HG03064 (cell line): ENCODE results near the gene UNCX.
"Not testable (repeated sequence)": the region's sequence is repeated elsewhere in the genome, so short reads cannot be mapped to it uniquely, and the experiment has no call there.

ENCODE experiments used
- ATAC-seq: cut with Tn5 transposase; IDR thresholded peaks from one replicate; pipeline ENCODE4 v1.9.1; 2021; ENCODE audit warnings: low read depth; ENCODE audit not compliant: unreplicated experiment

Gene UNCX

GRCh38 chr7:1255080-1255816 is 22.6 kb downstream of the UNCX start:
- ATAC-seq, result no peak

GRCh38 chr7:1255817-1256340 is 23.2 kb downstream of the UNCX start:
- no peak for ATAC-seq

- ATAC-seq, result no peak
Measured at GRCh38 chr7:1256621-1257020, 23.9 kb downstream of the UNCX start.

- ATAC-seq, result no peak
Measured at GRCh38 chr7:1257221-1257620, 24.5 kb downstream of the UNCX start.

- no peak for ATAC-seq
Measured at GRCh38 chr7:1257863-1258262, 25.2 kb downstream of the UNCX start.

GRCh38 chr7:1259621-1260243 is 27.1 kb downstream of the UNCX start:
- no peak for ATAC-seq

- no peak for ATAC-seq
Measured at GRCh38 chr7:1260244-1260635, 27.6 kb downstream of the UNCX start.

GRCh38 chr7:1261036-1261435 is 28.4 kb downstream of the UNCX start:
- ATAC-seq, result not testable (repeated sequence)

- ATAC-seq, result no peak
Measured at GRCh38 chr7:1262441-1262840, 29.8 kb downstream of the UNCX start.

- no peak for ATAC-seq
Measured at GRCh38 chr7:1263391-1263951, 30.8 kb downstream of the UNCX start.

- ATAC-seq, result no peak
Measured at GRCh38 chr7:1264345-1265280, 31.9 kb downstream of the UNCX start.

- ATAC-seq, result no peak
Measured at GRCh38 chr7:1267016-1267900, 34.6 kb downstream of the UNCX start.

GRCh38 chr7:1268076-1268815 is 35.6 kb downstream of the UNCX start:
- ATAC-seq, result no peak

GRCh38 chr7:1268866-1269265 is 36.2 kb downstream of the UNCX start:
- ATAC-seq, result no peak

- no peak for ATAC-seq
Measured at GRCh38 chr7:1269336-1269890, 36.7 kb downstream of the UNCX start.

- ATAC-seq, result no peak
Measured at GRCh38 chr7:1270181-1270580, 37.5 kb downstream of the UNCX start.

- ATAC-seq, result no peak
Measured at GRCh38 chr7:1271046-1271445, 38.4 kb downstream of the UNCX start.

- no peak for ATAC-seq
Measured at GRCh38 chr7:1271656-1272055, 39.0 kb downstream of the UNCX start.

GRCh38 chr7:1272136-1272535 is 39.5 kb downstream of the UNCX start:
- ATAC-seq, result not testable (repeated sequence)
